ENCODE data around the gene NKIRAS1.

The NKIRAS1 gene

GRCh38 chr3:23915537-23916108 is 1.2 kb downstream of the NKIRAS1 start (continued):
- no peak for TF ChIP-seq ZNF791 (tag by site-specific recombination; IDR thresholded peaks at IDR 0.05)
- no peak for TF ChIP-seq ZNF561 (tag by site-specific recombination; IDR thresholded peaks at IDR 0.05; ENCODE audit: borderline replicate concordance)
- no peak for TF ChIP-seq ZNF623 (tag by site-specific recombination; IDR thresholded peaks at IDR 0.05)
- TF ChIP-seq ZNF777 (tag by site-specific recombination; IDR thresholded peaks at IDR 0.05; ENCODE audit: borderline replicate concordance) = no peak
- TF ChIP-seq ZNF600 (tag by site-specific recombination; IDR thresholded peaks at IDR 0.05) = peak; percentile 93
- TF ChIP-seq ZBTB6 (tag by site-specific recombination; IDR thresholded peaks at IDR 0.05) = no peak
- no peak for TF ChIP-seq ZNF660 (tag by site-specific recombination; IDR thresholded peaks at IDR 0.05)
- TF ChIP-seq ZNF416 (tag by site-specific recombination; IDR thresholded peaks at IDR 0.05) = no peak
- TF ChIP-seq OVOL3 (tag by site-specific recombination; IDR thresholded peaks at IDR 0.05) = no peak; the same call in 1 of the 2 replicates
- 0 out of 2 replicates have a peak, but pooled peaks have one; percentile 86 for TF ChIP-seq ZBTB1 (tag by site-specific recombination; IDR thresholded peaks at IDR 0.05)
- TF ChIP-seq ZNF18 (tag by site-specific recombination; IDR thresholded peaks at IDR 0.05) = no peak
- peak; percentile 93 for TF ChIP-seq ATF2 (tag by site-specific recombination; IDR thresholded peaks at IDR 0.05; ENCODE audit: low read depth)
- TF ChIP-seq ZNF341 (tag by site-specific recombination; IDR thresholded peaks at IDR 0.05; ENCODE audit: low read depth) = peak; percentile 88
- TF ChIP-seq ZNF518A (tag by site-specific recombination; conservative IDR thresholded peaks at IDR 0.05; ENCODE audit: low read depth) = peak; percentile 49
- TF ChIP-seq ZNF280D (tag by site-specific recombination; IDR thresholded peaks at IDR 0.05) = no peak
- TF ChIP-seq ZNF221 (tag by site-specific recombination; IDR thresholded peaks at IDR 0.05; ENCODE audit: borderline replicate concordance) = no peak
- no peak for TF ChIP-seq ZNF677 (tag by site-specific recombination; IDR thresholded peaks at IDR 0.05)
- TF ChIP-seq ZNF707 (tag by site-specific recombination; IDR thresholded peaks at IDR 0.05) = no peak
- TF ChIP-seq ZNF510 (tag by site-specific recombination; IDR thresholded peaks at IDR 0.05; ENCODE audit: insufficient replicate concordance) = no peak
- TF ChIP-seq ZNF426 (tag by site-specific recombination; IDR thresholded peaks at IDR 0.05) = no peak
- TF ChIP-seq ZIC2 (tag by site-specific recombination; IDR thresholded peaks at IDR 0.05) = peak; percentile 89
- TF ChIP-seq ZBTB7A (tag by site-specific recombination; IDR thresholded peaks at IDR 0.05; ENCODE audit: low read depth) = no peak; the same call in 1 of the 2 replicates
- no peak for TF ChIP-seq BCL6B (tag by site-specific recombination; IDR thresholded peaks at IDR 0.05)
